Activated naive CD8-positive, alpha-beta T cell treated with anti-CD3 and anti-CD28 coated beads, Interleukin-2, amount 50 U/mL, for 16 hours (primary cell): ENCODE results near the gene ADIG.
"Not testable (repeated sequence)": the region's sequence is repeated elsewhere in the genome, so short reads cannot be mapped to it uniquely, and the experiment has no call there.

Experiments used
- DNase-seq: peaks from one replicate; pipeline ENCODE4 v3.0.0-alpha.2; 2020; ENCODE audit warnings: low read depth, low spot score

The ADIG gene

GRCh38 chr20:38569747-38570525 is 11.1 kb upstream of the ADIG start:
- DNase-seq = no peak

- no peak for DNase-seq
These were observed 7.6 kb upstream of the ADIG start for GRCh38 chr20:38573413-38573812.

- DNase-seq = no peak
These were observed 1.6 kb upstream of the ADIG start for GRCh38 chr20:38579219-38579910.

GRCh38 chr20:38579921-38580320 is 1.1 kb upstream of the ADIG start:
- no peak for DNase-seq

- DNase-seq = no peak
These were observed 897 bp downstream of the ADIG start for GRCh38 chr20:38581830-38582358.

GRCh38 chr20:38583306-38583705 is 2.3 kb downstream of the ADIG start:
- DNase-seq = no peak

GRCh38 chr20:38584099-38584763 is 3.2 kb downstream of the ADIG start:
- DNase-seq = no peak

- DNase-seq = no peak
These were observed 4.6 kb downstream of the ADIG start for GRCh38 chr20:38585404-38586180.

GRCh38 chr20:38586181-38586525 is 5.2 kb downstream of the ADIG start:
- DNase-seq = no peak

GRCh38 chr20:38588303-38588702 is 7.3 kb downstream of the ADIG start:
- no peak for DNase-seq

- no peak for DNase-seq
These were observed 8.4 kb downstream of the ADIG start for GRCh38 chr20:38589351-38589750.

- DNase-seq = no peak
These were observed 9.1 kb downstream of the ADIG start for GRCh38 chr20:38589967-38590675.

- DNase-seq = no peak
These were observed 9.9 kb downstream of the ADIG start for GRCh38 chr20:38590676-38591473.

- DNase-seq = no peak
These were observed 10.7 kb downstream of the ADIG start for GRCh38 chr20:38591474-38592410.

GRCh38 chr20:38592411-38592790 is 11.4 kb downstream of the ADIG start:
- not testable (repeated sequence) for DNase-seq

- not testable (repeated sequence) for DNase-seq
These were observed 13.3 kb downstream of the ADIG start for GRCh38 chr20:38594281-38594680.

GRCh38 chr20:38595886-38596285 is 14.9 kb downstream of the ADIG start:
- DNase-seq = not testable (repeated sequence)

GRCh38 chr20:38599410-38599882 is 18.4 kb downstream of the ADIG start:
- no peak for DNase-seq

GRCh38 chr20:38600057-38600456 is 19.1 kb downstream of the ADIG start:
- no peak for DNase-seq
